Measurements from ENCODE around the gene EFNB2.

The EFNB2 gene

DNA sequence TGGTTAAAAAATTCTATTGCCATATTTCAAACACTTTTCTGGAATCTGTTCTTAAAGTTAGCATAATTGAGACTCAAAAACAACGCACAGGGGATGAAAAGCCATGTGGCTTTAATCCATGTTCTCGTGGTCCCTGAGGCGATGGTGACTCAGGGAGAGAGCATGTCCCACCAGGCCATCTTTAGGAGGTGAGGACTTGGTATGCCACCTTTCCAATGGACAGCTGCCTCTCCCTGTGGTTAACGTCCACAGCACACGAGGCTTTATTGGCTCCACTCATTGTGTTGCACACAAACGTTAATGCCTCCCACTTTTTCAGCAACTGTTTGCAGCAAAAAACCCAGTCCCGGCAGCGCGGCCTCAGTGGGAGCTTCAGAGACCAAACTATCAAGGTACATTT, 51.4 kb downstream of the EFNB2 start:
- DNase-seq (ENCODE audit: low read depth) = no peak

DNA sequence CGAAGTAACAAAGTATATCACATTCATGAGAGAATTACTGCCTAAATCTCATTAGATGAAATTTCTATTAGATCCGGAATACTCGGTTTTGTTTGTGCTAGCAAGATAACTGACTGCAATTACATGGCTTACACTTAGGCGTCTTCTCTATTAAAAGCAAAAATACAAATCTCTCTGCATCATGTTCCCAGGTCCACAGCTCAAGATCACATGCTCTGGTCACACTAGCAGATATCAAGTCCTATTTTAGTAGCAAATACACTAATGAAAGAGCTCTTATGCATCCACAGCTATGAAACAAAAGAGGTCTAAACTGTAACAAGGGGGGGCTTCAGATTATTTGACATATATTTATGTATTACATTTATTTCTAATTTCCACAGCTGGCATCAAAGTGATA, 53.5 kb downstream of the EFNB2 start:
- DNase-seq (ENCODE audit: low read depth) = no peak

DNA sequence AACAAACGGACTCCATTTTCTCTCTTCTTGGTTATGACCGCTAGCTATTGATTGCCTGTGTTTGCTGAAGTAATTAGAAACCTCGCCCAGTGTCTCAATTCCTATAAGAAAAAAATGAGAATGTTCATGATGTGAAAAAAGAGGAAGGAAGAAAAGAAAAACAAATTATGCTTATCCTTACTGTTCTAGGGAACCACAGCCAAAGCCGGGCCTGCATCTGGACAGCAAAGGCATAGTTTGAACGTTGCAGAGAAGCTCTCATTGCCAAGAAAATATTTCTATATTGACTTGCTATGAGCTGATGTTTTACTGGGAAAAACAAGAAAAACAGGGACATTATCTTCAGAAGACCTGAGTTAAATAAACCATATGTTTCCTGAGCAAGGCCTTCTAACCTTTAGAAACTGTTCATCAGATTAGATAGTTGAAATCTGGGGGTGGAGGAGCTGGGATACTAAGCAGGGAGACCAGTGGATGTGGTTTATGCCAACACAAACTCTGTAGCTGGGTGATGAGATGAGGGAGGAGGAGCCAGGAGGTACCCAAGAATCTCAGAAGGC, 55.0 kb downstream of the EFNB2 start:
- no peak for DNase-seq (ENCODE audit: low read depth)

DNA sequence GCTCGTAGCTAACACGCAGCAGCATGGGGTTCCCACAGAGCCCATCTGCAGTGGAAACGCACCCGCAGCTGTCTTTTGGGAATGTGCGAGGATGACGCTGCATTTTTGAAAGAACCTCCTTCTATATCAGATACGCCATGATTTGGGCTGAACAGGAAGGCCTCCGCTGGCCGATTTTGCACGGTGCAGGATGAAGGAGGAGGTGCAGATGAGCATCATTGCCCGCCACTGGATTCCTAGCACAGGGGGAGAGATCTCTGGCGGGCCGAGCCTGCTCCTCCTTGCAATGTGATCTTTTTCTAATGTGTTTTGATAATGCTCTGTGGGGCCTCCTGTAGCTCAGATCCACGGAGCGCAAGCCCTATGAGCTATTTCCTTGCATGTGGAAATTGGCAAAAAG, 55.5 kb downstream of the EFNB2 start:
- no peak for DNase-seq (ENCODE audit: low read depth)

DNA sequence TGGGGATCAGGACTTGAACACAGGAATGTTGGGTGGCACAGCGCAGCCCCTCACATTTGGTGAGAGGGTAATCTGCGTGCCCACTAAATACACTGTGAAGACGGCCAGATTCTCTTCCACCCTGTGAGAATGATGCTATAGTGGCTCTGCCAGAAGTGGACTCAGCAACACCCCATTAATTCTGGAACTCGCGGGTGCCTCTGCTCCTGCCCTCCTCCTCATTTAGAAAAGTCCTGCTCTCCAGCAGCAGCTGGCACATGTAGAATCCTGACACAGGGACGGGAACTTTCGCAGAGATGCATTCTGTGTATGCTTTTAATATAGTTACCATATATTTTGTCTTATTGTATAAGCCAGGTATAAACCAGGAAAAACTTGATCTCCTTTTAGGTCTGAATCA, 57.3 kb downstream of the EFNB2 start:
- DNase-seq (ENCODE audit: low read depth) = no peak

DNA sequence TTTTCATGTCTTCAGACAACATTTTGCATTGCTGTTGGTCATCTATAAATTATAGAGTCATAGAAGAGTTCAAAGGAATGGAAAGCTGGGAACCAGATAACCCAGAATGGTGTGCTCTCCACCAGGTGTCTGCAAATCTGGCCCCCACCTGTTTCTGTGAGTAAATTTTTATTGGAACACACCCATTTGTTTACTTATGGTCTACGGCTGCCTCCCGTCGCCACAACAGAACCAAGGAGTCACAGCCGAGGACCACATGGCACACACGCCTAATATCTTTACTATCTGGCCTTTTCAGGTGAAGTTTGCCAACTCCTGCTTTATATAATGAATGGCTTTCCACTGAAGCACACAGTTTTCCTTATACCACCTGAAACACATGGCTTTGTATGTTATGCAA, 58.2 kb downstream of the EFNB2 start:
- no peak for DNase-seq (ENCODE audit: low read depth)

DNA sequence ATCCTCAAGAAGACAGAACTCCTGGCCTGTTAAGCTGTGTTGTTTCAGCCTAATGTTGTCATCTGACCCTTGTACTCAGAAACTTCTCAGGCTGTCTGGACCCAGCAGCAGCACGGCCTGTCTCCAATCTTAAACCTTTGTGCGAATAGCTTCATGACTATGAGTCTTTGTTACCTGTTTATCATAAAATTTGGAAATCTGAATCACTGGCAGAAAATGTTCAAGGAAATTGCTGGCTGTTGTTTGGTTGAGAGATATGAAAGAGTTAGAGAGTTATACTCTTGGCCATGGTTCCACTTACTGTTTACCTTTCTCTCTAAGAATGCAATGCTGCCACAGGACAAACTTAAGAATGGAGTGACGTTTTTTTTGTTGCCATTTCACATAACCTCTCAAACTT, 59.6 kb downstream of the EFNB2 start:
- no peak for DNase-seq (ENCODE audit: low read depth)

DNA sequence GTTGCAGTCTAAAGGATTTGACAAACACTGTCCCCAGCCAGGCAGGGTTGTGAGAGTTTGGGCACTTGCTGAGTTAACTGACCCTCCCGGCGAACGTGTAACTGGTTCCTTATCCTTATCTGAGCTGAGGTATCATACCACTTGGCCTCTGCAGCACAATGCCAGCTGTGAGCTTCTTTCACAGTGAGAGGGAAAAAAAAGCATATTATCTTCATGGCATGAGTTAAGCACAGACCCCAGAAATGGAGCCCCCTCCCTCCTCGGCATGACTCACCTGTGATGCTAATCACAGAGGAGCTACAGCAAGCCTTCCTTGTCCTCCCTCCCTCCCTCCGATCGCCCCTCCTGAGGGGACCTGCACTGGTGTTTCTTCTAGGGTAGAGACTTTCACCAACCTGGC, 60.5 kb downstream of the EFNB2 start:
- no peak for DNase-seq (ENCODE audit: low read depth)

DNA sequence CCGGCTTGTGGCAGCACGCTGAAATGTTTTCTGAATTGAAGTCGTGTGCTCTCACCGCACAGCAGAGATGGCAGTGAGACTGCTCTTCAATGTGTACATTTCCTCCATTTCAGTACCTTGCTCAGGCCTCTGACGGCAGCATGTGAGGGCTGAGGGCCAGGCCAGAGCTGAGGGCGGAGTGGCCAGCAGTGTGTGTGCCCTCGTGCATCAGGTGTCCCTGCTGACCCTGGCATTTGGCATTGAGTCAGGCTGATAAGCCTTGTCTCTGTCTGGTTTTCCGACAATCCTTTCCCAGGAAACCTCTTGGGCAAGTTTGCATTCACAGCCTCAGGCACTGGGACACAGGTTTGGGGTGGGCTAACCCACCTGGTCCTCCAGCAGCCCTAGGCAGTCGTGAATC, 62.3 kb downstream of the EFNB2 start:
- no peak for DNase-seq (ENCODE audit: low read depth)

DNA sequence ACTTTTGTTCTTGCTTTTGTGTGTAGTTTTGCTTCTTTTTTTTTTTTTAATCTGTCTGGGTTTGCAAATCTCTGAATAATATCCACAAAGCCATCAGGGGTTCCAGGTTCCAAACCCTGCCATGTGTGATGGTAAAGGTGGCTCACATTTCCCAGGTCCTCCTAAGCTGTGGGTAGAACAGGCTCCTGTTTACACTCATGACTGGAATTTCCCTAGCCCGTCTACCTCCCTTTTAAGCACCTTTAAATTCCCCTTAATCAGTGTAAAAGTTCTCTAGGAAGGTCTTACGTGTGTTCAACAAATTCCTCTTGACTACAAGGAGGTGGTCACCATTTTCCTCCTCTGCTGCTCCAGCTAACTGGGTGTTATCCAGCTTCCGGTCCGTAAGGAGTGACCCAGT, 62.8 kb downstream of the EFNB2 start:
- no peak for DNase-seq (ENCODE audit: low read depth)

DNA sequence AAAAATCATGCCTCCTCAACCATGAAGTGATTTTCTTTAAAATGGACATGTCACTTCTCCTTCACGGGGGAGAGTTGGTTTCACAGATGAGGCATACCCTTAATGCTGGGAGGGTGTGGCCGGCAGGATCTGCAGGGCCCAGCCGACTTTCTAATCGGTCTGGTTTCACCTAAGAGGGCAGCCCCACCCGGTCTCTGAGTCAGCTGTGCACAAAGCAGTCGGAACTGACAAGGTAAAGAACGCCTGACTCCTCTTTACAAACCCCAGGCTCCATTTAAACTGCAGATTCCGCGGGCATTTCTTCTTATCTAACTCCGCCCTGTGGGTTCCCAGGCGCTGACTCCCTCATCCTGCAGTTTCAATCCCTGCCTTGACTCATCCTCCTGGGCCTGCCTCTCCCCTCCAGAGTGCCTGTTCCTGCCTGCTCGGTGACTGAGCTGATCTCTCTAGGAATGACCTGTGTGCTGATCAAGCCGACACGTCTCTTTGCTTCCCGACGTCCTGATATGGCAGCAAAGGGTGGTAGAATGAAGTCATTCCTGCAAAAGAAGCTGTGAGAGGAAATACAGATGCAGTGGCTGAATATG, 63.4 kb downstream of the EFNB2 start:
- peak; percentile 31 for DNase-seq (ENCODE audit: low read depth)

DNA sequence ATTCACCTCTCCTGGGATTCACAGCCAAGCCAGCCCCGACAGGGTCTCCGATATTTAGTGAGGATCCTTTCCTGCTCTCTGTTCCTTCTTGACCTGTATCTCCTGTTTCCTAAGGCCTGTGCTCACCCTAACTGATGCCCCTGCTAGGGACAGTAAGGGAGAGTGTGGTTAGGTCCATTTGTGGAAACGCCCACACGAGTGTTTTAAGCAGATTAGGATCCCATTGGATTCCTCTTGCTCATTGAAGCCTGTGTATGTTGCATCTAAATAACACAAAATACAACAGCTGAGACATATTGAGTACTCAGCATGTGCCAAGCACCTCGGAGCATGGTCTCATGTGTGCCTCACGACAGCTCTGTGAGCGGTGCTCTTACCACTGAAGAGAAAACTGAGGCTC, 64.9 kb downstream of the EFNB2 start:
- no peak for DNase-seq (ENCODE audit: low read depth)

DNA sequence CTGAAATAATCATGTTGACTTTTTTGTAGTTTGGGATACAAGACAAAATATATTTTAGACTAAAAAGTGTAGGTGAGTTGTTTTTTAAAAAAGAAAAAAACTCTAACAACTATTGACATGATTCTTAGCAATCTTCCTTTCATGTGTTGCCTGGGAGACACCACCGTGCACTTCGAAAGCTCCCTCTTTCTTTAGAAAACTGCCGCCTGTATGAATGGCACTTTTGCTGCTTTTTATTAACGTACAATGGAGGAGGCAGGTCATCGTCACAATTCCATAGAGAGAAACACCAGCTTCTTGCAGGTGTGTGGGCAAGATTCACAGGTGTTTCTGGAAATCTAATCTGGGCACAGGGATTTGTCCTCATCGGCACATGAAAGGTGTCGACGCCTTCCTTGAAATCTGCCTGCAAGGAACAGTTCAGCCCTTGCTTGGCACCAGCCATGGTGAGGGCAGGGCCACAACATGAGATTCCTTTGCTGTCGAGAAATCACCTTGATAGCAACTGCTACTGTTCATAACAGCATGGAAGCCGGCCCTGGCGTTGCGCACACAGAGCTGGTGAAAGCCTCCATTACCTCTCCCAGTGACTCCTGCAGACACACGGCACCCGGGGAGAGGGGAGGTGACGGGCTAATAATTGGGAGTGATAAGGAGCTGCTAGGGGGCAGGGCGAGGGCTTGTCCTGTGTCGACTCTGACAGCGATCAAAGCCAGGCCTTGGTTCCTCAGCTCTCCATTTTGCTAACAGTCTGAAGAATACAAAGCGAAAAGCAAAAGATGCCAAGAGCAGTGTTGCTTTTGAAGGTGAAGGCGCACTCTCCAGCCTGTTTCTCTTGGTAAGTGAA, 66.5 kb downstream of the EFNB2 start:
- DNase-seq (ENCODE audit: low read depth) = no peak

DNA sequence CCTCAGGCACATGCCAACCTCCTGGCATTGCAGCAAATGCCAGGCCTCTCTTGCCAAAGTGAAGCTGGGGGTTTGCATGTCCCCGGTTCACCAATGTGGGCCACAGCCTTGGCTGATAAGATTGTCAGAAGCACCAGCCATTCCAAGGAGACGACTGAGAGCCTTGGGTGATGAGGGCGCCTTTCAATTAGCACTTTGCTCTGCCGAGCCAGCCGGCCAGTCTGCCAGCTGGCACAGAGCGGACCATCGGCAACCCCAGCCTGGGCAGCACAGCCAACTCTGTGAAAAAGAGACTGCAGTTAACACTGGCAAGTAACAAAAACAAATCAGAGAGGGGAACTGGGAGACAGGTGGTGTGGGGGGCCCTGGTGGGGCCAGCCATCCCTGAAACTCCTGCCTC, 67.3 kb downstream of the EFNB2 start:
- no peak for DNase-seq (ENCODE audit: low read depth)

DNA sequence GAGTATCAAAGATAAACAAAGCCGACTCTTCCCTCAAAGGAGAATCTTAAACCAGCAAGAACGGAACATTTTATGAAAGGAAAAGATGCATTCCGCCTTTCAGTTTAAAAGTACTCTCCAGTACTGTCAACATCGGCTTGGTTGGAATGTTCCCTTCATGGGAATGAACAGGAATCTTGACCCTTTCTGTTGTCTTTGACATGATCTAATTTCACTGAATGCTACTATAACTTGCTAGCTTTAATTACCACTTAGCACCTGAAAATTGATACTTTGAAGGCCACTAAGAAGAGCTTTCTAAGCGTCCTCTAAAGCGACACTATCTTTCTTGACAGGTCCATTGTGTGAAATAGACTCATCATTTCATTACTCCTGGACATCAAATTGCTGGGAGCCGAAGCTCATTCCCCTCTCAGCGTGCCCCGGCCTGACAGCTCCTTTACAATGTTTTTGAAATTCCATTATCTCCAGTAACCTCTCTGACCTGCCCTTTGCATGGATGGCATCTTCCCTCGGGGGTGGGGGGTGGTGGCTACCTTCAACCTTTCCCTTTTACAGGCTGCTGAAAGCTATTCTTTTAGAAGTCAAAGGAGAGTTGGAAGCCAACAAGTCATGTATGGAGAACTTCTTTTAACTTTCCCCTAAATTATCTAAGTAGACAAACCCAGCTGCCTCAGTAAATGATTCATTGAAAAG, 67.9 kb downstream of the EFNB2 start:
- no peak for DNase-seq (ENCODE audit: low read depth)

DNA sequence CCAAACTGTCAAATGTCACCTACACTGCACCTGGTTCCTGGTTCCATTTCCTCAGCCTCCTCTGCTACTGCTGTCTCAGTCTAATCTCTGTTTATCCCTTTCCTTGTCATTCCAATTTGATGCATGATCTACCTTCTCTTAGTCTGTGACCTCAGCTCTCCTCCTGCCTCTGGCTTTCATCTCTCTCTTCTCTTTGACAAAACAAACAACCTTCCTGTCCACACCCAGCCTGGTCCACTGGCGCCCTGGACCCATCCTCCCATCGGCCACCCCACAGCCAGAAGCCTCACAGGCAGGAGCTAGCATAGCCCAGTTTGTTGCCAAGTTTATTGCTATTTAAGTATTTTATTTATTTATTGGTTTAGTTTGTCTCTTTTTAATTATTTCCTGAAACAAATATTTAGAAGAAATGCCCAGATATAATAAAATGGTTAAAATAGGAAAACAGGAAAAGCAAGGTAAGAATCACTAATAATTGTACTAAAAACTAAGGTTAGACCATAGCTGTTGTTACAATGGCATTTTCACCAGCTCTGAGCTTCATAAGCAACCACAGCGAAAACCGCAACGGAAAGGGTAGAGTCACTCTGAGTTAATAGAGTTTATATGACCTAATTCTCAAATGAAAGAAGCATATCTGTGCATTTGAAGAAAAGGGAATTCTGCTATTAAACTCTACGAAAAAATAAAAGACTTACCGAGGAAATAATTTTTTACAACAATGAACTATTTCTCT, 68.6 kb downstream of the EFNB2 start:
- DNase-seq (ENCODE audit: low read depth) = no peak

DNA sequence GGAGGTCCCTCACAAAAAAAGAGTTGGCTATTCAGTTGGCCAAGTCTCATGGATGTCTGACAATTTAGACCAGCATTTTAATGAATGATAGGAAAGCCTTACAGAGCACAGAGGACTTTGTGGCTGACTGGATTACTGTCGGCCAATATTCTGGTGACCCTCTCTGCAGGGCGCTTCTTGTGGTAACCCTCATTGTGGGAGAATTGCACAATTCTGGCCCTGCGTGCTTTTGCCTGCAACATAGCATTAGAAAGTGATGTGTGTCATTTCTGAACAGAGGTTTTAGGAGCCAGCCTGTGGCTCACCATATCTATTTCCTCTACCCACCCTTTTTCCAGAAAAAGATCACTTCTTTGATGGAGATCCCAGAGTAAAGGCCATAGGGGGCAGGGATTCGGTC, 71.4 kb downstream of the EFNB2 start:
- no peak for DNase-seq (ENCODE audit: low read depth)

DNA sequence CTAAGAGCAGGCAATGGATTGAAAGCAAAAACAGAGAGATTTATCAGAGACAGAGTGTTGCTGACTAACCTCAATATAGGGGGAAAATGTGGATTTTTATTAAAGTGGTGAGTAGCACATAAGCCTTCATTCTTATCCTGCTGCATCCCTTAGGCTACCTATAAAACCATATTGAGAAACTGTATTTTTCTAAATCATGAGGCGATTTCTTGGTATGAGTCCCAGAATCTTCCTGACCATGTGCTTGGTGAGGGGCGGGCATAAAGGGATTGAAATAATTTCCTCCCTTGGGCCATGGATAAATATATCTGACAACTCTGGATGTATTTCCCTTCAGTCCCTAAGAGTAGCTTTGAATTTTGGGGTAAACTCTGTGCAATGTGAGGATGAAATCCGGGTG, 72.8 kb downstream of the EFNB2 start:
- no peak for DNase-seq (ENCODE audit: low read depth)

DNA sequence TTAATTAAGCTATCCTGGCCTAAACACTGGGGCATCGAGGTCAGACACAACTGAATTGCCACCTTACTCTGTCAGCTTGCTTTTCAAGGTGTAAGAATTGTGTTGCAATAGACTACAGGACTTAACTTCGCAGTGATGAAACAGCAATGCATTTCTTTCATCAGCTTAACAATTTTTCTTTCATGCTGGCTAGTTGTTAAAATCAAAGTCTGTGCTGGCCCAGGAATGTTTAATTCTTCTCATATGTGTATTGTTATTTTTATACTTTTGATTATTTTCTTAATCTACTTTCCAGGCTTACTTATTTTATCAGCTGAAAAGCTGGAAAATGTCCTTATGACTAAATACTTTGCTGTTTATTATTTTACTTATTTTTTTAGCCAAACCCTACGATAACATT, 79.7 kb downstream of the EFNB2 start:
- DNase-seq (ENCODE audit: low read depth) = no peak

DNA sequence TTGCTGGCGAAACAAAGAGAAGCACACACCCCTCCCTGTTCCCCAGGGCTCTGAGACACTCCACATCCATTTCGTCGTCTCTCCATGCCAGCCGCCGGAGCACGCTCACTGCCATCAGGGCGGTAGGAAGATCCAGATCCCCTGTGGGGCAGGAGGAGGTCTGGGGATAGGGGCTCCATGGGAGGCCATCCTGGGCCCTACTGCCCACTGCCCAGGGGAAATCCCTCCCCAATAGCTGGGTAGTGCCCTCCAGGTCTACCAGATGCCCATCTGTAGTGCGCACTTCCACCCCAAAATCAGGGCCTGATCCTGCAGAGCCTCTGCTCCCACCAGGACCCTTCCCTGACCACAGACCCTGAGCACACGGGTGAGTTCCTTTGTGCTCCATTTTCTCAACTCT, 80.3 kb downstream of the EFNB2 start:
- DNase-seq (ENCODE audit: low read depth) = no peak

DNA sequence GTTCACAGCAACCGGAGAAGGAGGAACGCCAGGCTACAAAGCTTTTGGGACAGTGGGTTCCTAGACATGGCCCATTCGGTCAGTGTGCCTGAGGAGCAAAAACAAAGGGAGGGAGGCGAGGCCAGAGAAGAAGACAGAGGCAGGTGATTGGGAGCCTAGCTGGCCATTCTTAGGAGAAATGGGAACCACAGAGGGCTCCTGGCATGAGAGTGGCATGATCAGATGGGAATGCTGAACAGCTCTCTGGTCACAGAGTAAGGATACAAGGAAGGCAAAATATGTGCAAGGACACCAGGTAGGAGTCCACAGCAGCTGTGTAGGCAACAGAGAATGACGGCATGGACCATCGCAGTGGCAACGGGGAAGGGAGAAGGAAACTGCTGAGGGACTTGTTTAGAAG, 82.4 kb downstream of the EFNB2 start:
- DNase-seq (ENCODE audit: low read depth) = no peak

DNA sequence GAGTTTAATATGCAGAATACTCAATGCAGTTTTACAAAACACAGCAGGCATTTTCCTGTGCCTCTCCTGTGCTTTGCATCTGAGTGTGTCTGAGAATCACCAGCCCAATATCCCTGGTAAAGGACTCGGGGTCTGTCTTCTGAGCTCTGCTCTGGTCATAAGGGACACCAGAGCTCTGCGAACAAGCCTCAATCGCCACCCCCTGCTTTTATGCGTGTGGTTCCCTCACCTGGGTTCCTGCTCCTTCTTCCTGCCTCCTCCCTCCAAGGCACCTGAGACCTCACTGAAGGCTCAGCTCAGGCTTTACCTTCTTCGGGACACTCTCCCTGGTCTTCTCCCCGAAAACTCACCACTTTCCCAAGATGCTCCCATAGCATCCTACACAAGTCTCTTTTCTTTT, 84.5 kb downstream of the EFNB2 start:
- no peak for DNase-seq (ENCODE audit: low read depth)

Data from GM04503 (cell line).